Measurements from ENCODE around the gene KLF8. TPM values are rescaled to one million over a fixed set of nuclear protein-coding genes. Genes with fewer than 3 reads are reported as not detected.

KLF8 gene
- polyA plus RNA-seq, 3 donors = 0.34 to 1.5 TPM; not detected in 1

GRCh38 chrX:56313308-56313707 is 81.2 kb downstream of the KLF8 start:
- no peak for TF ChIP-seq CTCF (IDR thresholded peaks at IDR 0.05)
- H3K36me3 ChIP-seq (replicated peaks in 1 of 2; ENCODE audit: control insufficient read depth in 1 of 2, insufficient read depth in 2 of 2, low read length in 2 of 2) = no peaks in the 10 kb centered on the region
- intact Hi-C loops (cut with micrococcal nuclease) = no loop called here
- no peaks in the 10 kb centered on the region for H4K20me1 ChIP-seq (ENCODE audit: insufficient read depth, low read length)
- no peaks in the 10 kb centered on the region for H3K79me2 ChIP-seq (ENCODE audit: insufficient read depth, low read length)
- Mint-ChIP-seq H3K27me3 (ENCODE audit: low read depth in 3 of 3) (peaks cover 0 to 6% (median 0%) of the 10 kb centered on the region in 3 donors), H3K9me3 (peaks cover 0 to 7% (median 4%) of the 10 kb centered on the region in 7 donors), H3K4me3 (no peak overlapping the region), H3K4me1 (no peaks in the 10 kb centered on the region), H3K36me3 (no peaks in the 10 kb centered on the region), H3K27ac (no peak overlapping the region)
- H3K9ac ChIP-seq (ENCODE audit: insufficient read depth, low read length, poor library complexity, severe bottlenecking) = no peak overlapping the region
- DNase-seq = no peak
- H2AFZ ChIP-seq (ENCODE audit: insufficient read depth, low read depth, low read length, poor library complexity, severe bottlenecking) = no peak overlapping the region
- no peak overlapping the region for H3K27ac ChIP-seq (ENCODE audit: low read depth in 1 of 2, low read length in 2 of 2)
- no CpG with 5 or more reads among the region's 3 CpGs for WGBS (ENCODE audit: insufficient coverage)
- H3K9me3 ChIP-seq (replicated peaks in 1 of 2; ENCODE audit: control insufficient read depth in 1 of 2, insufficient read depth in 1 of 2, low read length in 2 of 2) = peaks cover 0 to under 1% of the 10 kb centered on the region in 2 donors
- no peak overlapping the region for H3K4me3 ChIP-seq (replicated peaks in 1 of 3; ENCODE audit: low read depth in 2 of 3, low read length in 3 of 3)
- no peaks in the 10 kb centered on the region for H3K4me1 ChIP-seq (ENCODE audit: control insufficient read depth in 1 of 2, insufficient read depth in 2 of 2, low read length in 2 of 2)
- no peaks in the 10 kb centered on the region for H3K27me3 ChIP-seq (ENCODE audit: control insufficient read depth in 2 of 2, insufficient read depth in 2 of 2, low read length in 2 of 2)
- no peak overlapping the region for H3K4me2 ChIP-seq (replicated peaks; ENCODE audit: extremely low read depth, low read length, poor library complexity, severe bottlenecking)

GRCh38 chrX:56314334-56314733 is 82.2 kb downstream of the KLF8 start:
- peaks cover 0 to 13% (median 3%) of the 10 kb centered on the region in 7 donors for H3K9me3 Mint-ChIP-seq
- Histone ChIP-seq H3K4me1 (ENCODE audit: control insufficient read depth in 1 of 2, insufficient read depth in 2 of 2, low read length in 2 of 2) (no peaks in the 10 kb centered on the region), H4K20me1 (ENCODE audit: insufficient read depth, low read length) (no peaks in the 10 kb centered on the region), H3K36me3 (replicated peaks in 1 of 2; ENCODE audit: control insufficient read depth in 1 of 2, insufficient read depth in 2 of 2, low read length in 2 of 2) (no peaks in the 10 kb centered on the region), H3K9me3 (replicated peaks in 1 of 2; ENCODE audit: control insufficient read depth in 1 of 2, insufficient read depth in 1 of 2, low read length in 2 of 2) (peaks cover 6 to 10% of the 10 kb centered on the region in 2 donors), H3K9ac (ENCODE audit: insufficient read depth, low read length, poor library complexity, severe bottlenecking) (no peak overlapping the region), H3K4me2 (replicated peaks; ENCODE audit: extremely low read depth, low read length, poor library complexity, severe bottlenecking) (no peak overlapping the region), H3K27me3 (ENCODE audit: control insufficient read depth in 2 of 2, insufficient read depth in 2 of 2, low read length in 2 of 2) (no peaks in the 10 kb centered on the region), H2AFZ (ENCODE audit: insufficient read depth, low read depth, low read length, poor library complexity, severe bottlenecking) (no peak overlapping the region), H3K27ac (ENCODE audit: low read depth in 1 of 2, low read length in 2 of 2) (no peak overlapping the region), H3K79me2 (ENCODE audit: insufficient read depth, low read length) (no peaks in the 10 kb centered on the region), H3K4me3 (replicated peaks in 1 of 3; ENCODE audit: low read depth in 2 of 3, low read length in 3 of 3) (no peak overlapping the region)
- TF ChIP-seq CTCF (IDR thresholded peaks at IDR 0.05) = no peak
- DNase-seq = no peak
- no peak overlapping the region for H3K27ac Mint-ChIP-seq
- WGBS (ENCODE audit: insufficient coverage) = no CpG with 5 or more reads among the region's 3 CpGs
- intact Hi-C loops (cut with micrococcal nuclease) = no loop called here
- peaks cover 0 to 4% (median 0%) of the 10 kb centered on the region in 3 donors for H3K27me3 Mint-ChIP-seq (ENCODE audit: low read depth in 3 of 3)
- H3K36me3 Mint-ChIP-seq = no peaks in the 10 kb centered on the region
- no peaks in the 10 kb centered on the region for H3K4me1 Mint-ChIP-seq
- H3K4me3 Mint-ChIP-seq = no peak overlapping the region
